Measurements from ENCODE around the gene NLGN1.

The NLGN1 gene

DNA sequence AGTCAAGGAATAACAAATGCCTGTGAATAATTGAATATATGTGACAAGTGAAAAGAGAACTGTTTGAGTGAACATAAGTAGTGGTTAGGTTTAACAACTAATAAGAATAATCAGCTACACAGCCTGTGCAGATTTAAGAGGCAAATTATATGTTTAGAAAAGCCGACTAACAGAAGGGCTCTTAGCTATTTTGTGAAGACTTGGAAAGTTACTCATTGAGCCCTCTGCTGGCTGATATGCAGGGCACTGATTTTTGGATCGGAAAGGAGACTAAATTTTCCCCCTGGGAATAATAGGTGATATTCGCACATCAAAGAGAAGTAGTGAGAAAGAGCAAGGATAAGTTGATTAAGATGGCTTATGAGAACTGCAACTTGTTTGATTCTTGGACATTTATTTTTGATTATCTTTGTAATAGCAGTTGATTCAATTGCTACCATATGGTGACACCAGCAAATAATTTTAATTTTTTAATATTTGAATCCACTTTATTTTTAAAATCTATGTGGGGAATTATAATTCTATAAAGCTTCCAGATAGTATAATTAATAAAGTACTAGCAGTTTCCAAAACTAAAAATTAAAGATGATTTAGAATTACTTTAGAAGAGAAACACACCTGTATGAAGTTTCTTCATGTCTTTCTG lies 156.2 kb downstream of the NLGN1 start:
- TF ChIP-seq, protein P1, sequence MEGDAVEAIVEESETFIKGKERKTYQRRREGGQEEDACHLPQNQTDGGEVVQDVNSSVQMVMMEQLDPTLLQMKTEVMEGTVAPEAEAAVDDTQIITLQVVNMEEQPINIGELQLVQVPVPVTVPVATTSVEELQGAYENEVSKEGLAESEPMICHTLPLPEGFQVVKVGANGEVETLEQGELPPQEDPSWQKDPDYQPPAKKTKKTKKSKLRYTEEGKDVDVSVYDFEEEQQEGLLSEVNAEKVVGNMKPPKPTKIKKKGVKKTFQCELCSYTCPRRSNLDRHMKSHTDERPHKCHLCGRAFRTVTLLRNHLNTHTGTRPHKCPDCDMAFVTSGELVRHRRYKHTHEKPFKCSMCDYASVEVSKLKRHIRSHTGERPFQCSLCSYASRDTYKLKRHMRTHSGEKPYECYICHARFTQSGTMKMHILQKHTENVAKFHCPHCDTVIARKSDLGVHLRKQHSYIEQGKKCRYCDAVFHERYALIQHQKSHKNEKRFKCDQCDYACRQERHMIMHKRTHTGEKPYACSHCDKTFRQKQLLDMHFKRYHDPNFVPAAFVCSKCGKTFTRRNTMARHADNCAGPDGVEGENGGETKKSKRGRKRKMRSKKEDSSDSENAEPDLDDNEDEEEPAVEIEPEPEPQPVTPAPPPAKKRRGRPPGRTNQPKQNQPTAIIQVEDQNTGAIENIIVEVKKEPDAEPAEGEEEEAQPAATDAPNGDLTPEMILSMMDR (IDR thresholded peaks at IDR 0.05; ENCODE audit: low read depth, low read length) = peak; percentile 62
- no peak for TF ChIP-seq MYC (IDR thresholded peaks at IDR 0.05; ENCODE audit: low read depth, low read length)
- DNase-seq (ENCODE audit: low read depth) = peak; percentile 14
- H3K4me3 ChIP-seq (ENCODE audit: low read depth, low read length) = no peak overlapping the region

DNA sequence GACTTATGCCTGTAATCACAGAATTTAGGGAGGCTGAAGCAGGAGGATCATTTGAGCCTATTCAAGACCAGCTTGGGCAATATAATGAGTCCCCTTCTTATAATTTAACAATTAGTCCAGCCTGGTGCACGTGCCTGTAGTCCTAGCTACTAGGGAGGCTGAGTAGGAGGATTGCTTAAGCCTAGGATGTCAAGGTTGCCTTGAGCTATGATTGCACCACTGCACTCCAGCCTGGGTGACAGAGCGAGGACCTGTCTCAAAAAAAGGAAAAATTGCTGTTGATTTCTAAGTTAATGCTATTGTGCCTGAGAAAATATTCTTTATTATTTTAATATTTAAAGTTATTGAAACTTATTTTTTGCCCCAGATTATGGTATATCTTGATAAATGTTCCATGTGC lies 159.0 kb downstream of the NLGN1 start:
- H3K4me3 ChIP-seq (ENCODE audit: low read depth, low read length) = no peak overlapping the region
- DNase-seq (ENCODE audit: low read depth) = peak; percentile 7
- TF ChIP-seq, protein P2, sequence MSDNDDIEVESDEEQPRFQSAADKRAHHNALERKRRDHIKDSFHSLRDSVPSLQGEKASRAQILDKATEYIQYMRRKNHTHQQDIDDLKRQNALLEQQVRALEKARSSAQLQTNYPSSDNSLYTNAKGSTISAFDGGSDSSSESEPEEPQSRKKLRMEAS (IDR thresholded peaks at IDR 0.05; ENCODE audit: low read depth, low read length) = no peak
- TF ChIP-seq MYC (IDR thresholded peaks at IDR 0.05; ENCODE audit: low read depth, low read length) = no peak
- TF ChIP-seq, protein P1 (IDR thresholded peaks at IDR 0.05; ENCODE audit: low read depth, low read length) = no peak
- TF ChIP-seq POLR2A (IDR thresholded peaks at IDR 0.05; ENCODE audit: extremely low read depth, insufficient read length) = no peak

DNA sequence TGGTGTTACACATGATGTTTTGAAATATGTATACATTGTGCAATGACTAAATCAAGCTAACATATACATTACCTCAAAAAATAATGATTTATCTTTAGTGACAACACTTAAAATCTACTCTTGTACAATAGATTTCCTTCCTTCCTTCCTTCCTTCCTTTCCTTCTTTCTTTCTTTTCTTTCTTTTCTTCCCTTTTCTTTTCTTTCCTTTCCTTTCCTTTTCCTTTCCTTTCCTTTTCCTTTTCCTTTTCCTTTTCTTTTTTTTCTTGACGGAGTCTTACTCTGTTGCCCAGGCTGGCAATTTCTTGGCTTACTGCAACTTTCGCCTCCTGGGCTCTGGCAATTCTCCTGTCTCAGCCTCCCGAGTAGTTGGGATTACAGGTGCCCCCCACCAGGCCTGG lies 170.5 kb downstream of the NLGN1 start:
- DNase-seq (ENCODE audit: low read depth) = no peak
- no peak overlapping the region for H3K4me3 ChIP-seq (ENCODE audit: low read depth, low read length)
- TF ChIP-seq MYC (IDR thresholded peaks at IDR 0.05; ENCODE audit: low read depth, low read length) = no peak
- TF ChIP-seq, protein P1 (IDR thresholded peaks at IDR 0.05; ENCODE audit: low read depth, low read length) = no peak
- TF ChIP-seq POLR2A (IDR thresholded peaks at IDR 0.05; ENCODE audit: extremely low read depth, insufficient read length) = no peak
- TF ChIP-seq, protein P2 (IDR thresholded peaks at IDR 0.05; ENCODE audit: low read depth, low read length) = no peak

DNA sequence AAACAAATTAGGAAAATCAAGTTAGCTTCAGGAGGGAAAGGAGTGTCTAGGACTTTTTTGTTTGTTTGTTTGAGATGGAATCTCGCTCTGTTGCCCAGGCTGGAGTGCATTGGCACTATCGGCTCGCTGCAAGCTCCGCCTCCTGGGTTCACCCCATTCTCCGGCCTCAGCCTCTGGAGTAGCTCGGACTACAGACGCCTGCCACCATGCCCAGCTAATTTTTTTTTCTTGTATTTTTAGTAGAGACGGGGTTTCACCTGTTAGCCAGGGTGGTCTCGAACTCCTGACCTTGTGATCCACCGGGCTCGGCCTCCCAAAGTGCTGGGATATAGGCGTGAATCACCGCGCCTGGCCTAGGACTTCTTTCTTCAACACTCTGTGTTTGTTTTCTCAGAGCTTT lies 171.1 kb downstream of the NLGN1 start:
- DNase-seq (ENCODE audit: low read depth) = no peak
- TF ChIP-seq, protein P2 (IDR thresholded peaks at IDR 0.05; ENCODE audit: low read depth, low read length) = no peak
- TF ChIP-seq, protein P1 (IDR thresholded peaks at IDR 0.05; ENCODE audit: low read depth, low read length) = no peak
- TF ChIP-seq MYC (IDR thresholded peaks at IDR 0.05; ENCODE audit: low read depth, low read length) = no peak
- TF ChIP-seq POLR2A (IDR thresholded peaks at IDR 0.05; ENCODE audit: extremely low read depth, insufficient read length) = no peak

DNA sequence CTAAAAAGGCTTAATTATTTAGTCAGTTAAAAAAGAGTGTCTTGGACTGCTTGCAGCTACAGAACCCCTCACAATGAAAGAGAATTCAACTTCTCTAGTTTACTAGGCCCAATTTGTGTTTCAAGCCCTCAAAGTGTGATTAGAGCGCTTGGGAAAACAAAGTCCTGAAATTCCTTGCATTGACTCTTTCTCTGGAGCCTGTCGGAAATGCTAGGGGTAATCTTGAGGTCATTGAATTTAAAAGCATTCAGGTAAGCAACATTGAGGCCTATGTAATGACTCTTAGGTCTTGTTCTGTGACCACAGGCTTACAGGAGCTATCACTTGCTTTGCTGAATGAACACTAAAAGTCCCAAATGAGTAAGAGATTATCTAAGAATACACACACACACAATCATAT lies 186.0 kb downstream of the NLGN1 start:
- no peak overlapping the region for H3K4me3 ChIP-seq (ENCODE audit: low read depth, low read length)
- no peak for DNase-seq (ENCODE audit: low read depth)
- TF ChIP-seq MYC (IDR thresholded peaks at IDR 0.05; ENCODE audit: low read depth, low read length) (no peak), POLR2A (IDR thresholded peaks at IDR 0.05; ENCODE audit: extremely low read depth, insufficient read length) (no peak)
- TF ChIP-seq, protein P2 (IDR thresholded peaks at IDR 0.05; ENCODE audit: low read depth, low read length) = no peak
- TF ChIP-seq, protein P1 (IDR thresholded peaks at IDR 0.05; ENCODE audit: low read depth, low read length) = no peak

More for the DNA sequence above, 171.1 kb downstream of the NLGN1 start:
- H3K4me3 ChIP-seq (ENCODE audit: low read depth, low read length) = no peak overlapping the region

Measured in NB4 (cell line).